Upper lobe of right lung (tissue), 1 donor: ENCODE measurements around the gene RNH1. TPM values are rescaled to one million over a fixed set of nuclear protein-coding genes. Genes with fewer than 3 reads are reported as not detected.

Source experiments
- ATAC-seq: fragments of 200-7000 bp; cut with Tn5 transposase; one replicate; pipeline ENCODE4 v1.9.1; 2020; ENCODE audit warnings: mild to moderate bottlenecking, moderate library complexity
- DNase-seq: peaks from one replicate; pipeline ENCODE4 v3.0.0-alpha.2; 2020
- H3K27ac ChIP-seq: fragments of 200-600 bp; one replicate; pipeline ENCODE4 v1.8.0; 2022
- H3K27me3 ChIP-seq: fragments of 200-600 bp; one replicate; pipeline ENCODE4 v1.8.0; 2022; ENCODE audit warnings: mild to moderate bottlenecking
- H3K36me3 ChIP-seq: fragments of 200-600 bp; one replicate; pipeline ENCODE4 v1.8.0; 2022
- H3K4me1 ChIP-seq: fragments of 200-600 bp; one replicate; pipeline ENCODE4 v1.8.0; 2022
- H3K4me3 ChIP-seq: fragments of 200-600 bp; one replicate; pipeline ENCODE4 v1.8.0; 2022; ENCODE audit warnings: mild to moderate bottlenecking
- H3K9me3 ChIP-seq: fragments of 200-600 bp; one replicate; pipeline ENCODE4 v1.8.0; 2022
- intact Hi-C: fragments of 100-400 bp; cut with DNase I; formaldehyde crosslinking; loops from one replicate; pipeline ENCODE4 v1.11.0; 2022
- total RNA-seq: library from RNA; stranded (reverse); fragmentation: NEBNext Ultra II Directional; extraction: Animal tissue kit (Norgen Biotek cat#: 25700); gene quantifications from one replicate; pipeline ENCODE4 v1.2.1, GENCODE V29; 2021
- TF ChIP-seq, protein P1 (sequence below): fragments of 200-600 bp; IDR thresholded peaks from one replicate; pipeline ENCODE4 v1.8.0; 2022; ENCODE audit warnings: antibody characterized with exemption
- donor health status: DM: no; HTN: yes; CAD: no; lungs with severe emphysema.

Gene RNH1
- total RNA-seq, 1 donor from 2014 or later, result 245 TPM

DNA sequence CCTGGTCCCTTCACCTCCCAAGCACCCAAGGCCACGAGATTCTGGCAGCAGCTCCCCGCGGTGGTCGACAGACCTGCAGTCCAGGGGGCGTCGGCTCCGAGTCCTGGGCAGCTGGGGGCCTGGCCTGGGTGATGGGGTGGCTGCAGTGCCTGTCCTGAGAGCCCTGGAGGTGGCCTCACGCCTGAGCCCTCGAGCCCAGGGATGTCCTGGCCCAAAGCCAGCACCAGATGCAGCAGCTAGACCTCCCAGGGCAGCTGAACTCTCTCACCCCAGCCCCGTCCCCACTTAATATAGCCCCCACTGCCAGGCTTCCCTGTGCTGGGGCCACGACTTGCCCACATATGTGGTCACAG lies 46.9 kb upstream of the RNH1 start:
- Histone ChIP-seq H3K9me3 (no peaks in the 10 kb centered on the region), H3K4me1 (peaks cover 14% of the 10 kb centered on the region), H3K27me3 (peaks cover 22% of the 10 kb centered on the region), H3K4me3 (no peak overlapping the region), H3K27ac (no peak overlapping the region), H3K36me3 (no peaks in the 10 kb centered on the region)
- intact Hi-C loops, result loop anchor here (10.0 kb wide), 1 partner anchor 171 kb away; no protein-coding TSS in a partner anchor
- TF ChIP-seq, protein P1, sequence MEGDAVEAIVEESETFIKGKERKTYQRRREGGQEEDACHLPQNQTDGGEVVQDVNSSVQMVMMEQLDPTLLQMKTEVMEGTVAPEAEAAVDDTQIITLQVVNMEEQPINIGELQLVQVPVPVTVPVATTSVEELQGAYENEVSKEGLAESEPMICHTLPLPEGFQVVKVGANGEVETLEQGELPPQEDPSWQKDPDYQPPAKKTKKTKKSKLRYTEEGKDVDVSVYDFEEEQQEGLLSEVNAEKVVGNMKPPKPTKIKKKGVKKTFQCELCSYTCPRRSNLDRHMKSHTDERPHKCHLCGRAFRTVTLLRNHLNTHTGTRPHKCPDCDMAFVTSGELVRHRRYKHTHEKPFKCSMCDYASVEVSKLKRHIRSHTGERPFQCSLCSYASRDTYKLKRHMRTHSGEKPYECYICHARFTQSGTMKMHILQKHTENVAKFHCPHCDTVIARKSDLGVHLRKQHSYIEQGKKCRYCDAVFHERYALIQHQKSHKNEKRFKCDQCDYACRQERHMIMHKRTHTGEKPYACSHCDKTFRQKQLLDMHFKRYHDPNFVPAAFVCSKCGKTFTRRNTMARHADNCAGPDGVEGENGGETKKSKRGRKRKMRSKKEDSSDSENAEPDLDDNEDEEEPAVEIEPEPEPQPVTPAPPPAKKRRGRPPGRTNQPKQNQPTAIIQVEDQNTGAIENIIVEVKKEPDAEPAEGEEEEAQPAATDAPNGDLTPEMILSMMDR, result no peak
- DNase-seq, result no peak
- ATAC-seq, result no peak

DNA sequence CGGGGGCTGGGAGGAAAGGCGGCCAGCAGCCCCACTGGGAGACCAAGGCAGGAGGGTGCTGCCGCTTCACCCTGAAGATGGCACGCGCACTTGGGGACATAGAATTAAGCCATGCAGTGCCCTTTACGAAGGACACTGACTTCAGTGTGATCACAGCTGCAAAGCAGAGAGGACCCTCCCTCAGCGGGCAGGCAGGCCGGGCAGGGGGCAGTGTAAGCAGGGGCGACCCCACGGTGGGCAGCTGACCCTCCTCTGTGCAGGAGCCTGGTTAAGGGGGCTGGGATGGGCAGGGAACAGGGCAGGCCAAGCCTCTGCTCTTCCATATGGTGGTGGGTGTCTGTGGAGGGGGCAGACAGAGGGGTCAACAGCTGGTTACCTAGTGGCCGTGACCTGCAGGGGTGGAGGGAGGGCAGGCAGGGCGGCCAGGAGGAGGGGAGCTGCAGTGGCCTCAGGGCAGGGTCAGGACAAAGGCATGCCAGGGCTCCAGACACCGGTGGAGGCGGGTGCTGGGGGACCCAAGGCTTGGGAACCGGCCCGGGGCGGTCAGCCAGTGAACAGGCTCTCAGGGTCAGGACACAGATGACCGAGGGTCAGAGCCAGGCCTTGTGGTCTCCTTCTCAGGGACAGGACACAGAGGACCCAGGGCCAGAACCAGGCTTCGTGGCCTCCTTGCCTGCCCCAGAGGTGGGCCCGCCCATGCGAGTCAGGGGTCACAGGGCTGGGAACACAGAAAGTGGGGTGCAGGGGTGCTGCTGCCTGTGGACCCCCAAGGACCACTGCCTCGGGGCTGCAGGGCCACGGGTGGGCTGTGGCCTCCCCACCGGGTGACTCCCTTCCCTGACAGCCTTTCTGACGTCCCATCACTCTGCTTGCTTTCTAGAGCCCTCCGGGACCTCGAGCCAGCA lies 46.3 kb upstream of the RNH1 start:
- H3K9me3 ChIP-seq, result no peaks in the 10 kb centered on the region
- TF ChIP-seq, protein P1, result no peak
- H3K27ac ChIP-seq, result no peak overlapping the region
- intact Hi-C loops, result loop anchor here (10.0 kb wide), 1 partner anchor 171 kb away; no protein-coding TSS in a partner anchor
- no peak for ATAC-seq
- H3K4me1 ChIP-seq, result peaks cover 14% of the 10 kb centered on the region
- H3K27me3 ChIP-seq, result peaks cover 22% of the 10 kb centered on the region
- H3K4me3 ChIP-seq, result no peak overlapping the region
- DNase-seq, result no peak
- no peaks in the 10 kb centered on the region for H3K36me3 ChIP-seq

DNA sequence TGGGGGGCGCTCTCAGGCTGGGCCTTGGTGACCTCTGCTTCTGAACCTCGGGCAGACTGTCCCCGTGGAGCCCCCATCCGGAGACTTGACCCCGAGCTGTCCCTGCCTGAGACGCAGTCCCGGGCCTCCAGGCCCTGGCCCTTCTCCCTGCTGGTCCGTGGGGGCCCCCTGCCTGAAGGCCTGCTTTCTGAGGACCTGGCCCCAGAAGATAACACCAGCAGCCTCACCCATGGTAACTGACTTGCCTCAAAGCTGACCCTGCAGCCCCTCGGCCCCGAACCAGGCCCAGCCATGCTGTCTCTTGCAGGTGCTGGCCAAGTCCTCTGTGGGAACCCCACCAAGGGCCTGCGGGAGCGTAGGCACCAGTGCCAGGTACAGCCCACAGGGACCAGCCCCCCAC lies 44.6 kb upstream of the RNH1 start:
- Histone ChIP-seq H3K36me3 (no peaks in the 10 kb centered on the region), H3K27me3 (peaks cover 20% of the 10 kb centered on the region), H3K4me1 (peaks cover 14% of the 10 kb centered on the region), H3K9me3 (no peaks in the 10 kb centered on the region), H3K27ac (no peak overlapping the region), H3K4me3 (no peak overlapping the region)
- ATAC-seq (no peak), DNase-seq (no peak)
- TF ChIP-seq, protein P1, result no peak
- intact Hi-C loops, result loop anchor here (10.0 kb wide), 1 partner anchor 173 kb away; no protein-coding TSS in a partner anchor

DNA sequence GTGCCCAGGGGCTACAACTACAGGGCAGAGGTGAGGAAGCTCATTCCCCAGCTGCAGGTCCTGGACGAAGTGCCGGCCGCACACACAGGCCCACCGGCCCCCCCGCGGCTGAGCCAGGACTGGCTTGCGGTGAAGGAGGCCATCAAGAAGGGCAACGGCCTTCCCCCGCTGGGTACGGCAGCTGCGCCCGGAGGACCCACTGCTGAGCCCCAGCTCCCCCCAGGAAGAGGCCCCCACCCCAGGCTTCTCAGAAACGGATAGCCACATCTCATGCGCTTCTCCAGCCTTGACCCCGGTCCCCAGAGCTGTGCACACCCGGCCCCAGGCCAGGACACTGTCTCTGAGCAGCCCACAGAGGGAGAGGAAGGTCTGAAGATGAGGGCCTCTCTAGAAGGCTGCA lies 44.1 kb upstream of the RNH1 start:
- H3K27me3 ChIP-seq, result peaks cover 15% of the 10 kb centered on the region
- no peaks in the 10 kb centered on the region for H3K36me3 ChIP-seq
- intact Hi-C loops, result loop anchor here (10.0 kb wide), 1 partner anchor 174 kb away; no protein-coding TSS in a partner anchor
- no peak for DNase-seq
- peaks cover 14% of the 10 kb centered on the region for H3K4me1 ChIP-seq
- H3K4me3 ChIP-seq, result no peak overlapping the region
- H3K9me3 ChIP-seq, result no peaks in the 10 kb centered on the region
- no peak overlapping the region for H3K27ac ChIP-seq
- TF ChIP-seq, protein P1, result no peak
- no peak for ATAC-seq

DNA sequence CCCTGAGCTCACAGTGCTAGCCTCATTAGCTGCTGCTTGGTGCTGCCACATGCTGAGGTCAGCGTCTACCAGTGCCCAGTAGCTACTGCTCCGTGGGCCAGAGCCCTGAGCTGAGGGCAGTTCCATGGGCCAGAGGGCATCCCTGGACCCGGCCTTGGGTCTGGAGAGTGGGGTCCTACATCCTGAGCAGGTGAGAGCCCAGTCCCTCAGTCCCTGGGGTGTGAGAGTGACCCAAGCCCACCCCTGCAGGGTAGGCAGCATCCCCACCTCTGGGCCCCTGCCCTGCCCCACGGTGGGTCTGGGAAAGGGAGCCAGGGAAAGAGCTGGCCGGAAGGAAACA lies 43.7 kb upstream of the RNH1 start:
- Histone ChIP-seq H3K4me1 (peaks cover 13% of the 10 kb centered on the region), H3K9me3 (no peaks in the 10 kb centered on the region), H3K27ac (no peak overlapping the region), H3K36me3 (no peaks in the 10 kb centered on the region), H3K27me3 (peaks cover 13% of the 10 kb centered on the region), H3K4me3 (no peak overlapping the region)
- intact Hi-C loops, result loop anchor here (10.0 kb wide), 1 partner anchor 174 kb away; no protein-coding TSS in a partner anchor
- TF ChIP-seq, protein P1, result no peak
- ATAC-seq, result no peak
- DNase-seq, result no peak
